GM12878 (cell line): ENCODE results near the gene SLC38A1. TPM values are rescaled to one million over a fixed set of nuclear protein-coding genes. Genes with fewer than 3 reads are reported as not detected.

Experiments
- ATAC-seq: fragments of 200-7000 bp; cut with Tn5 transposase; 3 replicates; pipeline ENCODE4 v1.9.1; 2020; ENCODE audit warnings: mild to moderate bottlenecking, moderate library complexity
- BruUV-seq: library from RNA; stranded (reverse); fragments of 400-500 nt; replicated peaks from 2 replicates; lab custom pipeline; 2021; lab: Mats Ljungman, UMichigan
- CTCF ChIA-PET: fragments of 300-600 bp; sonication (Branson Sonifier 250); formaldehyde crosslinking; extraction: SDS; loops from one replicate; lab custom pipeline; 2021; ENCODE audit warnings: inconsistent platforms; lab: Yijun Ruan, JAX
- POLR2A ChIA-PET: fragments of 350-600 bp; formaldehyde crosslinking; extraction: SDS; loops from one replicate; lab custom pipeline; 2021; ENCODE audit warnings: inconsistent platforms; lab: Charles Lee
- RAD21 ChIA-PET: fragments of 300-600 bp; sonication (Branson Sonifier 250); formaldehyde crosslinking; loops from one replicate; lab custom pipeline; 2023; ENCODE audit warnings: antibody characterized with exemption; ENCODE audit not compliant: unreplicated experiment; lab: Charles Lee
- SMC1A ChIA-PET: fragments of 300-600 bp; sonication (Branson Sonifier 250); formaldehyde crosslinking; loops from one replicate; lab custom pipeline; 2023; ENCODE audit not compliant: unreplicated experiment, uncharacterized antibody; lab: Charles Lee
- DNase-seq: peaks from one replicate; pipeline ENCODE4 v3.0.0-alpha.2; 2011; ENCODE audit warnings: low read depth, low spot score
- FAIRE-seq: peaks from 3 replicates; lab custom pipeline; 2011; peaks lifted over from hg19 to GRCh38; lab: Jason Lieb, UNC
- H2AFZ ChIP-seq: 2 replicates; pipeline ENCODE4 v1.6.0; 2011; ENCODE audit warnings: low read depth, low read length, control low read depth; ENCODE audit not compliant: control insufficient read depth
- H3K27ac ChIP-seq: 2 replicates; pipeline ENCODE4 v1.5.1; 2011; ENCODE audit warnings: control low read depth; ENCODE audit not compliant: control insufficient read depth, insufficient read depth
- H3K27me3 ChIP-seq, 2 experiments: replicated peaks in 1 of 2; 2 replicates each; pipeline versions ENCODE4 v1.6.0 to v1.6.1; 2011; ENCODE audit warnings: low read length in 1 of 2; ENCODE audit not compliant: control insufficient read depth in 2 of 2, insufficient read depth in 2 of 2
- H3K36me3 ChIP-seq, 2 experiments: 2 replicates each; pipeline ENCODE4 v1.5.1; 2011; ENCODE audit warnings: low read length in 1 of 2; ENCODE audit not compliant: control insufficient read depth in 2 of 2, insufficient read depth in 2 of 2
- H3K4me1 ChIP-seq: 2 replicates; pipeline ENCODE4 v1.6.1; 2011; ENCODE audit warnings: mild to moderate bottlenecking, low read length, moderate library complexity, mixed read lengths; ENCODE audit not compliant: control insufficient read depth, insufficient read depth
- H3K4me2 ChIP-seq: 2 replicates; pipeline ENCODE4 v1.6.0; 2011; ENCODE audit warnings: control low read depth; ENCODE audit not compliant: control insufficient read depth, insufficient read depth
- H3K4me3 ChIP-seq: fragments of 200-600 bp; sonication (generic); 2 replicates; pipeline ENCODE4 v1.5.1; 2016
- H3K79me2 ChIP-seq: 2 replicates; pipeline ENCODE4 v1.6.0; 2011; ENCODE audit warnings: low read length; ENCODE audit not compliant: control insufficient read depth, insufficient read depth
- H3K9ac ChIP-seq: 2 replicates; pipeline ENCODE4 v1.8.0; 2011; ENCODE audit warnings: low read length, control low read depth, mixed read lengths; ENCODE audit not compliant: control insufficient read depth, insufficient read depth
- H3K9me3 ChIP-seq: replicated peaks from 3 replicates; pipeline ENCODE4 v1.5.1; 2011; ENCODE audit warnings: mild to moderate bottlenecking, low read length; ENCODE audit not compliant: control insufficient read depth, insufficient read depth
- H4K20me1 ChIP-seq: 2 replicates; pipeline ENCODE4 v1.6.0; 2011; ENCODE audit not compliant: control insufficient read depth, insufficient read depth
- FOXK2 ChIP-seq: fragments of 450-650 bp; IDR thresholded peaks from 2 replicates; pipeline ENCODE4 v1.6.1; 2017; ENCODE audit warnings: mild to moderate bottlenecking, moderate library complexity
- HCFC1 ChIP-seq: fragments of 150-350 bp; IDR thresholded peaks from 2 replicates; pipeline ENCODE4 v1.6.1; 2014; ENCODE audit warnings: low read length
- JUNB ChIP-seq: IDR thresholded peaks from 2 replicates; pipeline ENCODE4 v1.6.1; 2016; ENCODE audit warnings: antibody characterized with exemption, mild to moderate bottlenecking
- LARP7 ChIP-seq: fragments of 450-650 bp; IDR thresholded peaks from 2 replicates; pipeline ENCODE4 v1.6.1; 2017; ENCODE audit warnings: mild to moderate bottlenecking
- NR2C1 ChIP-seq: fragments of 450-650 bp; IDR thresholded peaks from 2 replicates; pipeline ENCODE4 v1.6.1; 2017; ENCODE audit warnings: antibody characterized with exemption, mild to moderate bottlenecking, moderate library complexity
- RELA ChIP-seq: fragments of 450-650 bp; IDR thresholded peaks from 2 replicates; pipeline ENCODE4 v1.8.0; 2014; ENCODE audit warnings: borderline replicate concordance; ENCODE audit not compliant: partially characterized antibody
- RUNX3 ChIP-seq: IDR thresholded peaks from 2 replicates; pipeline ENCODE4 v1.6.1; 2012; ENCODE audit warnings: low read length, inconsistent platforms
- SIX5 ChIP-seq: IDR thresholded peaks from 2 replicates; pipeline ENCODE4 v1.6.1; 2011; ENCODE audit warnings: mild to moderate bottlenecking, low read depth, low read length, moderate library complexity; ENCODE audit not compliant: severe bottlenecking
- SRF ChIP-seq, 2 experiments: IDR thresholded peaks; 2 replicates each; pipeline ENCODE4 v1.6.1; 2011; ENCODE audit warnings: low read depth in 2 of 2, low read length in 2 of 2, mild to moderate bottlenecking in 1 of 2, moderate library complexity in 1 of 2
- STAT1 ChIP-seq: fragments of 450-650 bp; conservative IDR thresholded peaks from 2 replicates; pipeline ENCODE4 v1.6.1; 2014; ENCODE audit warnings: antibody characterized with exemption, mild to moderate bottlenecking
- ZNF24 ChIP-seq: fragments of 450-650 bp; IDR thresholded peaks from 2 replicates; pipeline ENCODE4 v1.6.1; 2017; ENCODE audit warnings: antibody characterized with exemption, mild to moderate bottlenecking
- ZNF384 ChIP-seq: IDR thresholded peaks from 2 replicates; pipeline ENCODE4 v1.6.1; 2012; ENCODE audit warnings: low read depth, mild to moderate bottlenecking, low read length, improper control_type of control experiment, borderline replicate concordance
- in situ Hi-C: fragments of 300-500 bp; cut with MboI; formaldehyde crosslinking; loops from 9 replicates; pipeline ENCODE4 v1.14.3; 2018; ENCODE audit warnings: mixed read lengths
- intact Hi-C: fragments of 100-400 bp; cut with micrococcal nuclease; formaldehyde crosslinking; loops from one replicate; pipeline ENCODE4 v1.14.2; 2022; ENCODE audit not compliant: unreplicated experiment
- polyA plus RNA-seq, 11 experiments: library from polyadenylated mRNA; depleted of rRNA in 4 of 11; unstranded in 6 of 11; stranded (reverse) in 5 of 11; fragments of >200 nt; fragmentation: Nextera tagmentation in 4 of 11; fragmentation: Illumina TruSeq in 1 of 11; extraction: Ambion mirVana in 4 of 11; extraction: Trizol in 1 of 11; gene quantifications; 1 replicate in 1 of 11; 2 replicates in 10 of 11; pipeline versions ENCODE4 v1.2.1 to v1.2.3, GENCODE V29; 2011 to 2016; ENCODE audit warnings: inconsistent platforms in 2 of 11, missing spikeins in 2 of 11, low read depth in 1 of 11
- total RNA-seq, 4 experiments: library from RNA; depleted of rRNA in 3 of 4; stranded (reverse); fragments of >200 nt in 3 of 4; fragmentation: Illumina TruSeq in 1 of 4; extraction: Trizol in 1 of 4; gene quantifications; 2 replicates each; pipeline versions ENCODE4 v1.2.1 to v1.2.3, GENCODE V29; 2013 to 2021
- TF ChIP-seq, protein P1 (sequence below): fragments of 450-650 bp; IDR thresholded peaks from 2 replicates; pipeline ENCODE4 v1.6.1; 2014; ENCODE audit warnings: mild to moderate bottlenecking
- TF ChIP-seq, protein P2 (sequence below): fragments of 450-650 bp; IDR thresholded peaks from 2 replicates; pipeline ENCODE4 v1.6.1; 2017; ENCODE audit warnings: borderline replicate concordance

SLC38A1 gene
- total and polyA plus RNA-seq, 10 of the 15 experiments (the other 5 are each of a cell fraction or from before 2014, with no cell fraction given) = 38.1 to 191 (median 144) TPM

DNA sequence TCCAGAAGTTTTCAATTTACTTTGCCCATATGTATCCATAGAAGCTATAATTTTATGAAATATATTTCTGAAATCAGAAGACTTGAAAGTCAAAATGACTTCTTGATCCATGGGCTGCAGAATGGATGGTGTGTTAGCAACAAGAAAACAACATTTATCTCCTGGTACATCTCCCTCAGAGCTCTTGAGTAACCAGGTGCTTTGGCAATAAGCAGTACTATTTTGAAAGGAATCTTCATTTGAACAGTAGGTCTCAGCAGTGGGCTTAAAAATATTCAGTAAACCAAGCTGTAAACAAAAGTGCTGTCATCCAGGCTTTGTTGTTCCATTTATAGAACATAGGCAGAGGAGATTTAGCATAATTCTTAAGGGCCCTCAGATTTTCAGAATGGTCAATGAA is 100.4 kb downstream of the SLC38A1 start:
- Histone ChIP-seq H3K27me3 (no peaks in the 10 kb centered on the region), H3K9me3 (no peaks in the 10 kb centered on the region; the same call in 1 of the 3 replicates), H3K4me2 (no peak overlapping the region), H3K4me3 (no peak overlapping the region), H3K9ac (no peak overlapping the region), H3K36me3 (no peaks in the 10 kb centered on the region), H3K27ac (no peak overlapping the region), H2AFZ (no peak overlapping the region), H3K4me1 (no peaks in the 10 kb centered on the region), H4K20me1 (no peaks in the 10 kb centered on the region), H3K79me2 (no peaks in the 10 kb centered on the region)
- ChIA-PET POLR2A (interaction anchor here (0.5 to 1.7 kb wide), 6 partner anchors 8 to 107 kb away, joined by 3 to 4 read pairs (median 3); partner anchors contain the start of gene SLC38A1), RAD21 (interaction anchor here (1.0 to 1.9 kb wide), 5 partner anchors 9 to 94 kb away, joined by 3 to 6 read pairs (median 5); no protein-coding TSS in a partner anchor), CTCF (interaction anchor here (0.7 to 1.4 kb wide), 5 partner anchors 9 to 493 kb away, joined by 3 to 5 read pairs (median 3); no protein-coding TSS in a partner anchor), SMC1A (interaction anchor here (1.0 to 7.0 kb wide), 8 partner anchors 9 to 100 kb away, joined by 3 to 35 read pairs (median 4); partner anchors contain the start of gene SLC38A1)
- TF ChIP-seq RUNX3 (no peak), ZNF384 (no peak), STAT1 (no peak), LARP7 (no peak), SRF (IDR thresholded peaks at IDR 0.05; ENCODE audit: low read depth in 2 of 2, low read length in 2 of 2) (no peak), JUNB (no peak), HCFC1 (no peak), ZNF24 (no peak), SIX5 (no peak), FOXK2 (no peak), NR2C1 (no peak), RELA (no peak)
- TF ChIP-seq, protein P1, sequence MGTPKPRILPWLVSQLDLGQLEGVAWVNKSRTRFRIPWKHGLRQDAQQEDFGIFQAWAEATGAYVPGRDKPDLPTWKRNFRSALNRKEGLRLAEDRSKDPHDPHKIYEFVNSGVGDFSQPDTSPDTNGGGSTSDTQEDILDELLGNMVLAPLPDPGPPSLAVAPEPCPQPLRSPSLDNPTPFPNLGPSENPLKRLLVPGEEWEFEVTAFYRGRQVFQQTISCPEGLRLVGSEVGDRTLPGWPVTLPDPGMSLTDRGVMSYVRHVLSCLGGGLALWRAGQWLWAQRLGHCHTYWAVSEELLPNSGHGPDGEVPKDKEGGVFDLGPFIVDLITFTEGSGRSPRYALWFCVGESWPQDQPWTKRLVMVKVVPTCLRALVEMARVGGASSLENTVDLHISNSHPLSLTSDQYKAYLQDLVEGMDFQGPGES = no peak
- TF ChIP-seq, protein P2, sequence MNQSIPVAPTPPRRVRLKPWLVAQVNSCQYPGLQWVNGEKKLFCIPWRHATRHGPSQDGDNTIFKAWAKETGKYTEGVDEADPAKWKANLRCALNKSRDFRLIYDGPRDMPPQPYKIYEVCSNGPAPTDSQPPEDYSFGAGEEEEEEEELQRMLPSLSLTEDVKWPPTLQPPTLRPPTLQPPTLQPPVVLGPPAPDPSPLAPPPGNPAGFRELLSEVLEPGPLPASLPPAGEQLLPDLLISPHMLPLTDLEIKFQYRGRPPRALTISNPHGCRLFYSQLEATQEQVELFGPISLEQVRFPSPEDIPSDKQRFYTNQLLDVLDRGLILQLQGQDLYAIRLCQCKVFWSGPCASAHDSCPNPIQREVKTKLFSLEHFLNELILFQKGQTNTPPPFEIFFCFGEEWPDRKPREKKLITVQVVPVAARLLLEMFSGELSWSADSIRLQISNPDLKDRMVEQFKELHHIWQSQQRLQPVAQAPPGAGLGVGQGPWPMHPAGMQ = no peak
- no peak for DNase-seq
- intact Hi-C loops (no loop called here), in situ Hi-C loops (no loop called here)
- no peak for ATAC-seq
- BruUV-seq = no TSS peak
- FAIRE-seq = no peak
